Measurements from ENCODE around the gene GNG7. TPM values are rescaled to one million over a fixed set of nuclear protein-coding genes. Genes with fewer than 3 reads are reported as not detected.

GNG7 gene
- polyA plus RNA-seq, 4 donors, result 0.99 to 3.5 (median 2.6) TPM; not detected in 1

GRCh38 chr19:2699413-2700140, 2.9 kb downstream of the GNG7 start:
- peaks cover 0 to 2% (median 0%) of the 10 kb centered on the region in 3 donors for H3K4me1 ChIP-seq (ENCODE audit: control insufficient read depth in 3 of 3, insufficient read depth in 2 of 3, low read depth in 1 of 3, low read length in 2 of 3)
- peak overlapping the region in 1 of 3 donors; percentile 5 for H3K27ac ChIP-seq (ENCODE audit: low read depth in 1 of 3, low read length in 2 of 3)
- FAIRE-seq (no peak), DNase-seq (no peak)
- peaks cover 0 to 41% (median 0%) of the 10 kb centered on the region in 3 donors for H3K27me3 ChIP-seq (ENCODE audit: control insufficient read depth in 3 of 3, insufficient read depth in 3 of 3, low read length in 3 of 3)
- 66 to 69% (median 69%) methylated on average over 15 of the region's 15 CpGs for WGBS, 3 donors
- no peaks in the 10 kb centered on the region for H3K36me3 ChIP-seq (ENCODE audit: control insufficient read depth in 3 of 3, insufficient read depth in 2 of 3, low read depth in 1 of 3, low read length in 3 of 3)
- no peaks in the 10 kb centered on the region for H3K9me3 ChIP-seq (ENCODE audit: control insufficient read depth in 2 of 2, insufficient read depth in 1 of 2, low read depth in 1 of 2, low read length in 1 of 2)
- H3K4me3 ChIP-seq (ENCODE audit: low read depth in 1 of 3, low read length in 3 of 3), result no peak overlapping the region

- H3K4me1 ChIP-seq (ENCODE audit: control insufficient read depth in 3 of 3, insufficient read depth in 2 of 3, low read depth in 1 of 3, low read length in 2 of 3), result no peaks in the 10 kb centered on the region
- H3K9me3 ChIP-seq (ENCODE audit: control insufficient read depth in 2 of 2, insufficient read depth in 1 of 2, low read depth in 1 of 2, low read length in 1 of 2), result no peaks in the 10 kb centered on the region
- no peaks in the 10 kb centered on the region for H3K36me3 ChIP-seq (ENCODE audit: control insufficient read depth in 3 of 3, insufficient read depth in 2 of 3, low read depth in 1 of 3, low read length in 3 of 3)
- 58 to 71% (median 70%) methylated on average over 5 of the region's 5 CpGs for WGBS, 3 donors
- no peak overlapping the region for H3K27ac ChIP-seq (ENCODE audit: low read depth in 1 of 3, low read length in 2 of 3)
- DNase-seq, result no peak
- no peak for FAIRE-seq
- H3K4me3 ChIP-seq (ENCODE audit: low read depth in 1 of 3, low read length in 3 of 3), result no peak overlapping the region
- H3K27me3 ChIP-seq (ENCODE audit: control insufficient read depth in 3 of 3, insufficient read depth in 3 of 3, low read length in 3 of 3), result no peaks in the 10 kb centered on the region
These were observed 8.3 kb downstream of the GNG7 start for GRCh38 chr19:2694196-2694595.

GRCh38 chr19:2693492-2694160, 8.9 kb downstream of the GNG7 start:
- Histone ChIP-seq H3K27me3 (ENCODE audit: control insufficient read depth in 3 of 3, insufficient read depth in 3 of 3, low read length in 3 of 3) (no peaks in the 10 kb centered on the region), H3K9me3 (ENCODE audit: control insufficient read depth in 2 of 2, insufficient read depth in 1 of 2, low read depth in 1 of 2, low read length in 1 of 2) (no peaks in the 10 kb centered on the region), H3K4me3 (ENCODE audit: low read depth in 1 of 3, low read length in 3 of 3) (no peak overlapping the region), H3K4me1 (ENCODE audit: control insufficient read depth in 3 of 3, insufficient read depth in 2 of 3, low read depth in 1 of 3, low read length in 2 of 3) (no peaks in the 10 kb centered on the region), H3K36me3 (ENCODE audit: control insufficient read depth in 3 of 3, insufficient read depth in 2 of 3, low read depth in 1 of 3, low read length in 3 of 3) (no peaks in the 10 kb centered on the region), H3K27ac (ENCODE audit: low read depth in 1 of 3, low read length in 2 of 3) (no peak overlapping the region)
- no peak for DNase-seq
- no peak for FAIRE-seq
- WGBS, 3 donors, result 37 to 46% (median 46%) methylated on average over 12 of the region's 12 CpGs

GRCh38 chr19:2691951-2692350, 10.5 kb downstream of the GNG7 start:
- no peak overlapping the region for H3K27ac ChIP-seq (ENCODE audit: low read depth in 1 of 3, low read length in 2 of 3)
- no peak overlapping the region for H3K4me3 ChIP-seq (ENCODE audit: low read depth in 1 of 3, low read length in 3 of 3)
- DNase-seq (no peak), FAIRE-seq (no peak)
- no peaks in the 10 kb centered on the region for H3K27me3 ChIP-seq (ENCODE audit: control insufficient read depth in 3 of 3, insufficient read depth in 3 of 3, low read length in 3 of 3)
- no peaks in the 10 kb centered on the region for H3K4me1 ChIP-seq (ENCODE audit: control insufficient read depth in 3 of 3, insufficient read depth in 2 of 3, low read depth in 1 of 3, low read length in 2 of 3)
- no peaks in the 10 kb centered on the region for H3K9me3 ChIP-seq (ENCODE audit: control insufficient read depth in 2 of 2, insufficient read depth in 1 of 2, low read depth in 1 of 2, low read length in 1 of 2)
- WGBS, 3 donors, result 83 to 87% (median 85%) methylated on average over 9 of the region's 9 CpGs
- no peaks in the 10 kb centered on the region for H3K36me3 ChIP-seq (ENCODE audit: control insufficient read depth in 3 of 3, insufficient read depth in 2 of 3, low read depth in 1 of 3, low read length in 3 of 3)

GRCh38 chr19:2690856-2691255, 11.6 kb downstream of the GNG7 start:
- no peak overlapping the region for H3K27ac ChIP-seq (ENCODE audit: low read depth in 1 of 3, low read length in 2 of 3)
- FAIRE-seq (no peak), DNase-seq (no peak)
- no peaks in the 10 kb centered on the region for H3K36me3 ChIP-seq (ENCODE audit: control insufficient read depth in 3 of 3, insufficient read depth in 2 of 3, low read depth in 1 of 3, low read length in 3 of 3)
- H3K4me3 ChIP-seq (ENCODE audit: low read depth in 1 of 3, low read length in 3 of 3), result no peak overlapping the region
- peaks cover 0 to 2% of the 10 kb centered on the region in 2 donors for H3K9me3 ChIP-seq (ENCODE audit: control insufficient read depth in 2 of 2, insufficient read depth in 1 of 2, low read depth in 1 of 2, low read length in 1 of 2)
- H3K4me1 ChIP-seq (ENCODE audit: control insufficient read depth in 3 of 3, insufficient read depth in 2 of 3, low read depth in 1 of 3, low read length in 2 of 3), result no peaks in the 10 kb centered on the region
- WGBS, 3 donors, result 86 to 92% (median 91%) methylated on average over 11 of the region's 11 CpGs
- no peaks in the 10 kb centered on the region for H3K27me3 ChIP-seq (ENCODE audit: control insufficient read depth in 3 of 3, insufficient read depth in 3 of 3, low read length in 3 of 3)

- H3K9me3 ChIP-seq (ENCODE audit: control insufficient read depth in 2 of 2, insufficient read depth in 1 of 2, low read depth in 1 of 2, low read length in 1 of 2), result peaks cover 0 to 2% of the 10 kb centered on the region in 2 donors
- WGBS, 3 donors, result 91 to 93% (median 92%) methylated on average over 17 of the region's 17 CpGs
- H3K27ac ChIP-seq (ENCODE audit: low read depth in 1 of 3, low read length in 2 of 3), result no peak overlapping the region
- no peaks in the 10 kb centered on the region for H3K27me3 ChIP-seq (ENCODE audit: control insufficient read depth in 3 of 3, insufficient read depth in 3 of 3, low read length in 3 of 3)
- H3K4me3 ChIP-seq (ENCODE audit: low read depth in 1 of 3, low read length in 3 of 3), result no peak overlapping the region
- DNase-seq, result no peak
- H3K36me3 ChIP-seq (ENCODE audit: control insufficient read depth in 3 of 3, insufficient read depth in 2 of 3, low read depth in 1 of 3, low read length in 3 of 3), result no peaks in the 10 kb centered on the region
- H3K4me1 ChIP-seq (ENCODE audit: control insufficient read depth in 3 of 3, insufficient read depth in 2 of 3, low read depth in 1 of 3, low read length in 2 of 3), result no peaks in the 10 kb centered on the region
- FAIRE-seq, result no peak
These were observed 16.1 kb downstream of the GNG7 start for GRCh38 chr19:2686360-2686759.

GRCh38 chr19:2685204-2685704, 17.2 kb downstream of the GNG7 start:
- Histone ChIP-seq H3K27me3 (ENCODE audit: control insufficient read depth in 3 of 3, insufficient read depth in 3 of 3, low read length in 3 of 3) (no peaks in the 10 kb centered on the region), H3K36me3 (ENCODE audit: control insufficient read depth in 3 of 3, insufficient read depth in 2 of 3, low read depth in 1 of 3, low read length in 3 of 3) (no peaks in the 10 kb centered on the region), H3K4me3 (ENCODE audit: low read depth in 1 of 3, low read length in 3 of 3) (no peak overlapping the region), H3K27ac (ENCODE audit: low read depth in 1 of 3, low read length in 2 of 3) (peak overlapping the region in 1 of 3 donors; percentile 36), H3K9me3 (ENCODE audit: control insufficient read depth in 2 of 2, insufficient read depth in 1 of 2, low read depth in 1 of 2, low read length in 1 of 2) (peaks cover 0 to 2% of the 10 kb centered on the region in 2 donors), H3K4me1 (ENCODE audit: control insufficient read depth in 3 of 3, insufficient read depth in 2 of 3, low read depth in 1 of 3, low read length in 2 of 3) (no peaks in the 10 kb centered on the region)
- WGBS, 3 donors, result 87 to 91% (median 90%) methylated on average over 6 of the region's 6 CpGs
- no peak for DNase-seq
- no peak for FAIRE-seq

GRCh38 chr19:2683430-2684003, 19.0 kb downstream of the GNG7 start:
- 70 to 80% (median 80%) methylated on average over 20 of the region's 20 CpGs for WGBS, 3 donors
- H3K4me1 ChIP-seq (ENCODE audit: control insufficient read depth in 3 of 3, insufficient read depth in 2 of 3, low read depth in 1 of 3, low read length in 2 of 3), result no peaks in the 10 kb centered on the region
- H3K27me3 ChIP-seq (ENCODE audit: control insufficient read depth in 3 of 3, insufficient read depth in 3 of 3, low read length in 3 of 3), result no peaks in the 10 kb centered on the region
- no peak overlapping the region for H3K27ac ChIP-seq (ENCODE audit: low read depth in 1 of 3, low read length in 2 of 3)
- DNase-seq (no peak), FAIRE-seq (no peak)
- no peaks in the 10 kb centered on the region for H3K36me3 ChIP-seq (ENCODE audit: control insufficient read depth in 3 of 3, insufficient read depth in 2 of 3, low read depth in 1 of 3, low read length in 3 of 3)
- peaks cover 0 to 2% of the 10 kb centered on the region in 2 donors for H3K9me3 ChIP-seq (ENCODE audit: control insufficient read depth in 2 of 2, insufficient read depth in 1 of 2, low read depth in 1 of 2, low read length in 1 of 2)
- no peak overlapping the region for H3K4me3 ChIP-seq (ENCODE audit: low read depth in 1 of 3, low read length in 3 of 3)

All from small intestine (tissue), 7 donors.